ENCODE data around the gene UPK3B. TPM values are rescaled to one million over a fixed set of nuclear protein-coding genes. Genes with fewer than 3 reads are reported as not detected.
"Not testable (repeated sequence)": the region's sequence is repeated elsewhere in the genome, so short reads cannot be mapped to it uniquely, and the experiment has no call there.

Gene UPK3B
- total RNA-seq, 1 experiment from 2014 or later: 3.0 TPM

- Histone ChIP-seq H3K79me2 (ENCODE audit: low read length) (no peaks in the 10 kb centered on the region), H3K27me3 (ENCODE audit: low read length) (no peaks in the 10 kb centered on the region), H3K36me3 (ENCODE audit: low read depth, low read length) (no peaks in the 10 kb centered on the region), H4K20me1 (ENCODE audit: low read length) (no peaks in the 10 kb centered on the region), H3K27ac (ENCODE audit: low read length) (no peak overlapping the region), H3K9me2 (replicated peaks; ENCODE audit: low read length) (no peaks in the 10 kb centered on the region), H3K4me3 (ENCODE audit: low read length) (no peak overlapping the region), H3K4me1 (ENCODE audit: insufficient read depth, low read length) (peaks cover 7% of the 10 kb centered on the region), H2AFZ (ENCODE audit: low read length) (no peak overlapping the region), H3K9me3 (ENCODE audit: low read length) (no peaks in the 10 kb centered on the region), H3F3A (ENCODE audit: low read length, unreplicated experiment) (no peaks in the 10 kb centered on the region), H3K9ac (ENCODE audit: low read length) (no peak overlapping the region), H3K4me2 (ENCODE audit: low read length) (no peak overlapping the region)
- CTCF ChIA-PET: no interaction called here
- POLR2A ChIA-PET (ENCODE audit: unreplicated experiment): no interaction called here
- no TSS peak for BruUV-seq (replicated peaks)
- no peak for ATAC-seq
- DNase-seq: no peak
- TF ChIP-seq EZH2phosphoT487 (IDR thresholded peaks at IDR 0.05; ENCODE audit: borderline replicate concordance, low read length) (no peak), EZH2 (IDR thresholded peaks at IDR 0.05; ENCODE audit: low read length, unreplicated experiment) (no peak), CTCF (conservative IDR thresholded peaks at IDR 0.05; ENCODE audit: low read depth, low read length) (no peak)
- intact Hi-C loops (cut with micrococcal nuclease): no loop called here
Measured at GRCh38 chr7:76505168-76506080, 4.9 kb upstream of the UPK3B start.

- ATAC-seq (no peak), DNase-seq (no peak)
- no peaks in the 10 kb centered on the region for H3K36me3 ChIP-seq (ENCODE audit: low read depth, low read length)
- no peak overlapping the region for H3K4me3 ChIP-seq (ENCODE audit: low read length)
- TF ChIP-seq EZH2 (IDR thresholded peaks at IDR 0.05; ENCODE audit: low read length, unreplicated experiment) (no peak), EZH2phosphoT487 (IDR thresholded peaks at IDR 0.05; ENCODE audit: borderline replicate concordance, low read length) (no peak), CTCF (conservative IDR thresholded peaks at IDR 0.05; ENCODE audit: low read depth, low read length) (no peak)
- POLR2A ChIA-PET (ENCODE audit: unreplicated experiment): no interaction called here
- H3K27ac ChIP-seq (ENCODE audit: low read length): no peak overlapping the region
- H2AFZ ChIP-seq (ENCODE audit: low read length): no peak overlapping the region
- no peaks in the 10 kb centered on the region for H3K9me3 ChIP-seq (ENCODE audit: low read length)
- H4K20me1 ChIP-seq (ENCODE audit: low read length): no peaks in the 10 kb centered on the region
- no peaks in the 10 kb centered on the region for H3K79me2 ChIP-seq (ENCODE audit: low read length)
- no peaks in the 10 kb centered on the region for H3K27me3 ChIP-seq (ENCODE audit: low read length)
- CTCF ChIA-PET: no interaction called here
- no peaks in the 10 kb centered on the region for H3F3A ChIP-seq (ENCODE audit: low read length, unreplicated experiment)
- H3K9me2 ChIP-seq (replicated peaks; ENCODE audit: low read length): no peaks in the 10 kb centered on the region
- H3K9ac ChIP-seq (ENCODE audit: low read length): no peak overlapping the region
- BruUV-seq (replicated peaks): no TSS peak
- H3K4me1 ChIP-seq (ENCODE audit: insufficient read depth, low read length): peaks cover 10% of the 10 kb centered on the region
- intact Hi-C loops (cut with micrococcal nuclease): no loop called here
- H3K4me2 ChIP-seq (ENCODE audit: low read length): no peak overlapping the region
Measured at GRCh38 chr7:76506081-76506440, 4.3 kb upstream of the UPK3B start.

GRCh38 chr7:76506643-76507042 is 3.7 kb upstream of the UPK3B start:
- H4K20me1 ChIP-seq (ENCODE audit: low read length); BruUV-seq (replicated peaks); H3K4me2 ChIP-seq (ENCODE audit: low read length); H3F3A ChIP-seq (ENCODE audit: low read length, unreplicated experiment); ATAC-seq; H3K9me2 ChIP-seq (replicated peaks; ENCODE audit: low read length); H3K27me3 ChIP-seq (ENCODE audit: low read length); H3K36me3 ChIP-seq (ENCODE audit: low read depth, low read length); H3K4me1 ChIP-seq (ENCODE audit: insufficient read depth, low read length); H3K4me3 ChIP-seq (ENCODE audit: low read length); H3K27ac ChIP-seq (ENCODE audit: low read length); intact Hi-C loops (cut with micrococcal nuclease); H3K9me3 ChIP-seq (ENCODE audit: low read length); DNase-seq; H3K79me2 ChIP-seq (ENCODE audit: low read length); H3K9ac ChIP-seq (ENCODE audit: low read length); POLR2A ChIA-PET (ENCODE audit: unreplicated experiment); H2AFZ ChIP-seq (ENCODE audit: low read length); CTCF ChIA-PET: not testable (repeated sequence)
